BLaER1 (cell line): ENCODE measurements around the gene FHL3.

Experiments used
- H3K27ac ChIP-seq: shearing (Covaris generic); formaldehyde crosslinking; 2 replicates; pipeline ENCODE4 v1.8.1; 2022
- H3K27me3 ChIP-seq: shearing (Covaris generic); formaldehyde crosslinking; 2 replicates; pipeline ENCODE4 v1.8.1; 2022
- H3K36me3 ChIP-seq: shearing (Covaris generic); formaldehyde crosslinking; 2 replicates; pipeline ENCODE4 v1.8.1; 2022
- H3K4me1 ChIP-seq: shearing (Covaris generic); formaldehyde crosslinking; 2 replicates; pipeline ENCODE4 v1.8.1; 2022
- H3K4me2 ChIP-seq: shearing (Covaris generic); formaldehyde crosslinking; 2 replicates; pipeline ENCODE4 v1.8.1; 2022
- H3K4me3 ChIP-seq: shearing (Covaris generic); formaldehyde crosslinking; 2 replicates; pipeline ENCODE4 v1.8.1; 2022
- H3K9ac ChIP-seq: shearing (Covaris generic); formaldehyde crosslinking; 2 replicates; pipeline ENCODE4 v1.8.1; 2022
- H3K9me3 ChIP-seq: shearing (Covaris generic); formaldehyde crosslinking; 2 replicates; pipeline ENCODE4 v1.8.1; 2022
- H4K20me1 ChIP-seq: shearing (Covaris generic); formaldehyde crosslinking; 2 replicates; pipeline ENCODE4 v1.8.1; 2022
- Cebpa-rat ChIP-seq: shearing (Covaris generic); IDR thresholded peaks from 2 replicates; pipeline ENCODE4 v1.8.1; 2022

The FHL3 gene

DNA sequence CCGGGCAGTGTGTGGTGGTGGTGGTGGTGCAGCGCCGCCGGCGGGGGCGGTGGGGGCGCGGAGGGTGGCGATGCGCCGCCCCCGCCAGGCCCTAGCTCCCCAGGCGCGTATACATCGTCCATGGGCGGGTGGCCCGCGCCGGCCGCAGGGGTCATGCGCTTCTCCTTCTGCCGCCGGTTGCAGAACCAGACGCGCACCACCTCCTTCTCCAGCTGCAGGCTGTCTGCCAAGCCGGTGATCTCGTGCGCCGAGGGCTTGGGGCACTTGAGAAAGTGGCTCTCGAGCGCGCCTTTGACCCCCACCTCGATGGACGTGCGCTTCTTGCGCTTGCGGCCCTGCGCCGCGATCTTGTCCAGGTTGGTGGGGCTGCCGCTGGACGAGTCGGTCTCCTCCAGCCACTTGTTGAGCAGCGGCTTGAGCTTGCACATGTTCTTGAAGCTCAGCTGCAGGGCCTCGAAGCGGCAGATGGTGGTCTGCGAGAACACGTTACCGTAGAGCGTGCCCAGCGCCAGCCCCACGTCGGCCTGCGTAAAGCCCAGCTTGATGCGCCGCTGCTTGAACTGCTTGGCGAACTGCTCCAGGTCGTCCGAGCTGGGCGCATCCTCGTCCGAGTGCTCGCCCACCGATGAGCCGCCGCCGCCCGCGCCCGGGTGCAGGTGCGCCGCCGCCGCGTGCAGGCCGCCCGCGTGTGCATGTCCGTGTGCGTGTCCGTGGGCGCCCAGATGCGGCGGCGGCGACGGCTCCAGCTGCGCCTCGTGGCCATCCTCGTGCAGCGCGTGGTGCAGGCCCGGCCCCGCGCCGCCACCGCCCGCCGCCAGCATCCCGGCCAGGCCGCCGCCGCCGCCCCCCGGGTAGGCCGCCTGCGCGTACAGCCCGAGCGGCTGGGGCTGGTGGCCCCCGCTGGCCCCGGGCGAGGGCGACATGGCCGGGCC, 40.4 kb upstream of the FHL3 start:
- H3K4me1 ChIP-seq = peaks cover 8% of the 10 kb centered on the region
- H3K9me3 ChIP-seq = no peaks in the 10 kb centered on the region
- H3K9ac ChIP-seq = no peak overlapping the region
- H4K20me1 ChIP-seq = peaks cover 65% of the 10 kb centered on the region
- H3K4me2 ChIP-seq = peak overlapping the region; percentile 99
- H3K27ac ChIP-seq = no peak overlapping the region
- no peaks in the 10 kb centered on the region for H3K36me3 ChIP-seq
- H3K4me3 ChIP-seq = peak overlapping the region; percentile 73
- TF ChIP-seq Cebpa-rat = no peak
- peaks cover 80% of the 10 kb centered on the region for H3K27me3 ChIP-seq

DNA sequence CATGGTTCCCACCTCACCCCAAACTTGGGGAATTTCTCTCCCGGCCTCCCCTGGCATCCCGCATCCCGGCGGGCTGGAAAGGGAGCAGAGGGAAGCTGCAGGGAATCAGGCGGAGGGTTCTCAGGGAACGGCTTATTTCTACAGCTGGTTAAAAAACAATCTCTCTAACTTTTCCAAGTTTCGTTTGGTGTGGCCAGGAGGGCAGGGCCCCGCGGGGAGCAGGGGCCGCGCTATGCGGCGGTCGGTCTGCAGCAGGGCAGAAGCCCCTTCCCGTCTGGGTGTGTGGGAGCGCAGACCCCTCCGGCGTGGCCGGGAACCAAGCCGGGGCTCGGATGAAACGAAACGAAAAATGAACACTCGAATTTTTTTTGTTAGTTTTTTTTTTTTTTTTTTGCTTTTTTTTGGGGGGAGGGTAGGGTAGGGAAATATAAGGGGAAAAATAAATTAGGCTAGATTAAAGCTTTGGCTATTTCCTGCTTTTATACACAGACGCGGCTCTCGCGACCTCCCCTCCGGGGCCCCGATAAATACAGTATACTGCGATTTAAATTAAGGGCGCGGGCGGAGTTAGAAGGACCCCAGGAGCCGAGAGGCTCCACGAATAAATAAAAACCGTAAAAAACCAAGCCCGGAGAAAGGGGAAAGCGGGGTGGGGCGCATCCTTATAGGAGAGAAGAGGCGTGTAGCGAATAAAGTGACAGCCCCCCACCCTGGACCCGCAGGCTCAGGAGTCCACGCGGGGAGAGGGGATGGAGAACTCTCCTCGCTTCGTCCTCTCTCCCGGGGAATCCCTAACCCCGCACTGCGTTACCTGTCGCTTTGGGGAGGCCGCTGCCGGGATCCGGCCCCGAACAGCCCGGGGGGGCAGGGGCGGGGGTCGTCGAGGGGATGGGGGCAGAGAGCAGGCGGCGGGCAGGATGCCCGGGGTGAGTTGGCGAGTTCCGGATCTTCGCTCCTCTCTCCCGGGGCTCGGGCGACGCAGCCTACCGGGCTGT, 39.2 kb upstream of the FHL3 start:
- Histone ChIP-seq H4K20me1 (peaks cover 65% of the 10 kb centered on the region), H3K4me3 (0 out of 2 replicates have a peak overlapping the region, but pooled peaks have one; percentile 42), H3K27ac (no peak overlapping the region), H3K9ac (no peak overlapping the region), H3K36me3 (no peaks in the 10 kb centered on the region), H3K9me3 (no peaks in the 10 kb centered on the region), H3K4me2 (peak overlapping the region; percentile 52), H3K4me1 (peaks cover 11% of the 10 kb centered on the region), H3K27me3 (peaks cover 80% of the 10 kb centered on the region)
- TF ChIP-seq Cebpa-rat = no peak

DNA sequence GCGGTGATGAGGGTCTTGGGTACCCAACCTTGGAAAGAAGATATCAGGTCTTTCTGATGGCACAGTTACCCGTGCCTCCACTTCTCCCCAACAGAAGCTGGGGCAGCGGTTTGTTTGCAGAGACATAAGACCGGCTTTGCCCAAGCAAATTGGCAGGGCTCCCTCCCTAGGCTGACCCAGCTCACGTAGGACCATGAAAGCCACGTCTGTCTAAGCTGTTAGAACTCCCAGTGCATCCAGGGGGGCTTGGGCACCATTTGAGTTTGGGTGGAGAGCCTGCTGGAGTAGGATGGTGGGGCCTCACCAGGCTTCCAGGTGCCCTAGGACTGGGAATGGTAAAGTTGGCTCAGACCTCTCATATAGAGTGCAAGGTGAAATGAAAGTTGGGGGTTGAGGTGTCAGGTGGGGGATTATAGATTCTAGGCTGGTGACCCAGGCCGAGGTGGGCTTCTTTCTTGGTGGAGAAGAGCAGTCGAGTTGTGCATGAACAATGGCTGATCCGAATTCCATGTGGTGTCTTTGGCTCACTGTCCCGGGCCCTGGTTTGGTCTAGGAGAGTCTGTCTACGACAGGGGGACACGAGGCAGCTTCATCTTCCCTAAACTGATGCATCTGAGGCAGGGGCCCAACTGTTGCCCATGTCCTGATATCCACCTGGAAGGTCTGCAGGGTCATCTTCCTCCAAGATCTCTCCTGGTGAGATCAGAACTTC, 37.9 kb upstream of the FHL3 start:
- Histone ChIP-seq H3K4me2 (no peak overlapping the region), H3K27ac (no peak overlapping the region)

DNA sequence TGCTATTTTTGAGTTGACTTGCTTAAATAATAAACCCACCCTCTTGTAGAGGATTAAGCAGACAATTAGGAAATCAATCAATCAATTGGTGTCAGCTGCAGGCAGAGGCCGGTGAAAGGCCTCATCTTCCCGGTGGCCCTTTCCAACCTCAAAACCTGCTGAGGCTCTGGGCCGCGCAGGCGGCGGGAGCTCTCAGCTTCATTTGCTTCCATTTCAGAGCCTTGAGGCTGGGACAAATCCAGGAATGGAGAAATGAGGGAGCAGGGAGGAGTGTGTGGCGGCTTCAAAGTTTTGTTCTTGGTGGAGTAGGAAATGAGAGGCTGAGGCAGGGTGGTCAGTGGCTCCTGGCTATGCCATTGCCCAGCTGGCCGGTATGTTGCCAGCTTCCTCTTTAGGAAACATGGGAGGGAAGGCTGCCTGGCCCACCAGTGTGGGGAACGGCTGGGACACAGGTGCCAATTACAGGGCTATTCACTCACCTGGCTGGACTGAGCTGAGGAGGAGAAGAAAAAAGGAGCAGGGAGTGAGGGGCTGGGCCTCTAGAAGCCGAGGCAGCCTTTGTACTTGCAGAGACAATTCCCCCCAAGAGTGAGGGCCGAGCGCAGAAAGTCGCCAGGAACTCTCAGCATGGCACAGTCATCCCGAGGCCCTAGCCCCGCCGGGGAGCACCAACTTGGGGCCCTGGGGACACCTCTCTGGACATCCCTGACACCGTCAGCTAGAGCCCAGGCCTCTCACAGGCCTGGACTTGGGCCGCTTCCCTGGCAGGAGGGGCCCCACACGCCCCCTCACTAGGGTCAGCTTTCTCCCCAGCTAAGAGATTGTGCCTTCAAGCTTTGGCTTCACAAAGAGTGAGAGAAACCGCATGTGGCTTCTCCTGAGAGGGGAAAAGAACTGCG, 36.9 kb upstream of the FHL3 start:
- Histone ChIP-seq H3K4me1 (peaks cover 24% of the 10 kb centered on the region), H3K4me3 (no peak overlapping the region), H3K9me3 (no peaks in the 10 kb centered on the region), H3K9ac (no peak overlapping the region), H3K27ac (no peak overlapping the region), H3K36me3 (no peaks in the 10 kb centered on the region), H4K20me1 (peaks cover 49% of the 10 kb centered on the region), H3K27me3 (peaks cover 62% of the 10 kb centered on the region), H3K4me2 (no peak overlapping the region)
- no peak for TF ChIP-seq Cebpa-rat

More for the DNA sequence above, 37.9 kb upstream of the FHL3 start:
- Histone ChIP-seq H3K4me3 (no peak overlapping the region), H3K9me3 (no peaks in the 10 kb centered on the region), H4K20me1 (peaks cover 58% of the 10 kb centered on the region), H3K36me3 (no peaks in the 10 kb centered on the region), H3K4me1 (peaks cover 24% of the 10 kb centered on the region), H3K9ac (no peak overlapping the region), H3K27me3 (peaks cover 72% of the 10 kb centered on the region)
- TF ChIP-seq Cebpa-rat = no peak

DNA sequence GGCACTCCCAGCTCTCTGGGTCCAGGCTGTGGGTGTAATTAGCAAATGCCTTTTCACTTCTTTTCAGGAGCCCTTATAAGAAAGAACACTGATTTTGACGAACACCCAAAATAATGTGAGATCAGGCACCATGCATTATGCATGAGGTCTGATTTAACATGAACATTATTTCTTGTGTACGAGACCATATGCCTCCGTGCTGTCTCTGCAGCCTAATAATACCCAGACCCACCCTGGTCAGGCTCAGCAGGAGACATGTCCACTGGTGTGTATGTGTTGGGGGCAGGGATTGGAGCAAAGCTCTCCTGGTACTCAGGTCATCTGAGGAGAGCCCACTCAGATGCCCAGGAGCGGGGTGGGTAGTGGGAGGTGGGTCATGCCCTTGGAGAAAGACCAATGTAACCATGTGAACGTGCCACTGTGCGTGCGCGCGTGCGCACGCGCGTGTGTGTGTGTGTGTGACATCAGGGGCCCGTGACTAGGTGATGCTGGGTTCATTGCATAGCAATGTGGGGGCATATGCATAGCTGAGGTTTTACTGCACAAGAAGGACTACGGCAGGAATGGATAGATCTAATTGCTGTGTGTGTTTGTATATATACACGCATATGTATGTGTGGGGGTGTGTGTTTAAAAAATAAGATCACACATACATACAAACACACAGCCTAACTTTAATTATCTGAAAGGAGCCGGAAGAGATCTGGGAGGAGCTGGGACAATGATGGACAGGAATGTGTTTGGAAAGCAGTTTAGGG, 34.2 kb upstream of the FHL3 start:
- no peak for TF ChIP-seq Cebpa-rat
- H3K4me2 ChIP-seq = peak overlapping the region; percentile 74

DNA sequence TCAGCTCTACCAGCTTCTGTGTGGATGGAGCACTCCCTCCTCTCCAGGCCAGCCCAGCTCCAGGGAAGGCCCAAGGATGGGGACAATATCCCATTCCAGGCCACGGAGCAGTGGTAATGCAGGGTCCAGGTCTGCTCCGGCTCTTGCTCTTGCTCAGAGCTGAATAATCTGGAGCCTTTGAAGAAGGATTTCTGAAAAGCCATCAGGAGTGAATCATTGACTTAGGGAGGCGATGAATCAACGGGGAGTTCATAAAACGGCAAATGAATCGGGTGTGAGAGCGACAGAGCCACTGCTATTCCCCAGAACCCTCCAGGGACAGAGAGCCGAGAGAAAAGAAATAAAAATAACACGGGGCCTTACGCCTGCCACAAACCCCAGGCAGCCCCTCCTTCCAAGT, 33.5 kb upstream of the FHL3 start:
- H4K20me1 ChIP-seq = peaks cover 23% of the 10 kb centered on the region; the same call in 1 of the 2 replicates
- TF ChIP-seq Cebpa-rat = no peak
- no peak overlapping the region for H3K9ac ChIP-seq
- peaks cover 30% of the 10 kb centered on the region for H3K27me3 ChIP-seq
- H3K36me3 ChIP-seq = no peaks in the 10 kb centered on the region
- H3K4me1 ChIP-seq = peaks cover 24% of the 10 kb centered on the region
- H3K4me3 ChIP-seq = no peak overlapping the region
- no peaks in the 10 kb centered on the region for H3K9me3 ChIP-seq
- peak overlapping the region; percentile 74 for H3K4me2 ChIP-seq
- H3K27ac ChIP-seq = no peak overlapping the region

More for the DNA sequence above, 34.2 kb upstream of the FHL3 start:
- Histone ChIP-seq H3K4me3 (no peak overlapping the region), H3K27ac (no peak overlapping the region), H3K36me3 (no peaks in the 10 kb centered on the region), H3K9ac (no peak overlapping the region), H3K4me1 (peaks cover 18% of the 10 kb centered on the region), H4K20me1 (peaks cover 30% of the 10 kb centered on the region), H3K9me3 (no peaks in the 10 kb centered on the region), H3K27me3 (peaks cover 37% of the 10 kb centered on the region)

DNA sequence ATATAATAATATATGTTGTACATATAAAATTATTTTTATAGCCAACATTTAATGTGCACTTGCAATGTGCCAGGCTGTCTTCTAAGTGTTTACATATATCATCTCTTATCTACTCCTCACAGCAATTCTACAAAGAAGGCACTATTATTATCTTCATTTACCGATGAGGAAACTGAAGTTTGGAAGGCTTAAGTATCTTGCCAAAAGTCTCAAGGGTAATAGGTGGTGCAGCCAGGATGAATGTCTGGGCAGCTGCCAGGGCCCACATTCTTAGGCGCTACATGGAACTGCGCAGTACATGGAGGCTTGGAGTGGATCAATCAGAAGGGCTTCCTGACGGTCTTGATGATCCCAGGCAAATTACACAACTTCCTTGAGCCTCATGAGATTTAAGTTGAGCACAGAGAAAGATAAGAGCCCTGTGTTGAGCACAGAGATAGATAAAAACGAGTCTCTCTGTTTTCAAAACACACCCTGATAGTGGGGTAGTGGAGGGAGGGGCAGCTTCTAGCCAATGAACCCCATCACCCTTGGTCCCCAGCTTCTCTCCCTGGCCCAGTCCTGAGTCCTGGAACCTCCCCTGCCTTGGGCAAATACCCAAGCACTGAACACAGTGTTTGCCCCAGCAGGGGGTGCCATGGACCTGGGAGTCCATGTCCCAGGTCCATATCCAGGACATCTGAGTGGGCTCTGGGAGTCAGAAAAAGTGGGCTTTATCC, 32.1 kb upstream of the FHL3 start:
- Histone ChIP-seq H3K4me1 (peaks cover 32% of the 10 kb centered on the region), H3K9me3 (no peaks in the 10 kb centered on the region), H3K27ac (no peak overlapping the region), H3K27me3 (peaks cover 15% of the 10 kb centered on the region), H3K4me2 (no peak overlapping the region), H3K9ac (no peak overlapping the region), H4K20me1 (peaks cover 11% of the 10 kb centered on the region; the same call in 1 of the 2 replicates), H3K36me3 (no peaks in the 10 kb centered on the region), H3K4me3 (no peak overlapping the region)
- TF ChIP-seq Cebpa-rat = no peak
